HepG2 (cell line): ENCODE results near the gene TMEM200A. TPM values are rescaled to one million over a fixed set of nuclear protein-coding genes. Genes with fewer than 3 reads are reported as not detected.
A peak's percentile ranks its signal among the peaks of the same experiment; 100 is the strongest.

Experiments used
- ATAC-seq: fragments of 200-7000 bp; cut with Tn5 transposase; 3 replicates; pipeline ENCODE4 v1.9.1; 2020; ENCODE audit warnings: mild to moderate bottlenecking, moderate library complexity
- BruUV-seq: library from RNA; stranded (reverse); fragments of 400-500 nt; replicated peaks from 2 replicates; lab custom pipeline; 2021; lab: Mats Ljungman, UMichigan
- CTCF ChIA-PET: fragments of 300-600 bp; formaldehyde crosslinking; extraction: SDS; loops from one replicate; lab custom pipeline; 2021; ENCODE audit warnings: low total read pairs, inconsistent platforms, low intra/inter-chr PET ratio; lab: Yijun Ruan, JAX
- POLR2A ChIA-PET: fragments of 350-600 bp; sonication (Branson Sonifier 250); formaldehyde crosslinking; loops from one replicate; lab custom pipeline; 2020; ENCODE audit warnings: antibody characterized with exemption, inconsistent platforms; lab: Yijun Ruan, JAX
- DNase-seq: peaks from one replicate; pipeline ENCODE4 v3.0.0-alpha.2; 2015; ENCODE audit warnings: low spot score
- FAIRE-seq: peaks from 3 replicates; lab custom pipeline; 2011; peaks lifted over from hg19 to GRCh38; lab: Jason Lieb, UNC
- H2AFZ ChIP-seq: one replicate; pipeline ENCODE4 v1.6.1; 2011; ENCODE audit warnings: low read length, inconsistent platforms
- H3K27ac ChIP-seq: fragments of 300-600 bp; 3 replicates; pipeline ENCODE4 v1.8.0; 2011; ENCODE audit warnings: mixed run types, mild to moderate bottlenecking, mixed read lengths, low read length, inconsistent platforms; ENCODE audit not compliant: insufficient read depth; ENCODE audit errors: extremely low read length
- H3K27me3 ChIP-seq, 2 experiments: fragments of 200-600 bp in 1 of 2; 2 replicates in 1 of 2; 3 replicates in 1 of 2; pipeline versions ENCODE4 v1.6.0 to v1.8.0; 2011; ENCODE audit warnings: low read length in 2 of 2, mild to moderate bottlenecking in 2 of 2, moderate library complexity in 2 of 2, inconsistent platforms in 1 of 2; ENCODE audit not compliant: insufficient read depth in 2 of 2, control insufficient read depth in 1 of 2
- H3K36me3 ChIP-seq, 2 experiments: fragments of 200-600 bp in 1 of 2; replicated peaks in 1 of 2; 2 replicates in 1 of 2; 3 replicates in 1 of 2; pipeline versions ENCODE4 v1.5.1 to v1.8.0; 2011; ENCODE audit warnings: low read length in 2 of 2, inconsistent platforms in 1 of 2; ENCODE audit not compliant: insufficient read depth in 2 of 2, control insufficient read depth in 1 of 2
- H3K4me1 ChIP-seq: 2 replicates; pipeline ENCODE4 v1.5.1; 2012; ENCODE audit warnings: low read length, inconsistent platforms; ENCODE audit not compliant: insufficient read depth
- H3K4me2 ChIP-seq: 2 replicates; pipeline ENCODE4 v1.6.0; 2011; ENCODE audit warnings: low read depth, low read length, inconsistent platforms
- H3K4me3 ChIP-seq, 3 experiments: fragments of 200-600 bp in 1 of 3; sonication (generic), shearing (Covaris generic) in 1 of 3; replicated peaks in 1 of 3; 2 replicates each; pipeline ENCODE4 v1.5.1; 2011 to 2016; ENCODE audit warnings: low read length in 3 of 3, inconsistent platforms in 2 of 3, low read depth in 2 of 3, mild to moderate bottlenecking in 2 of 3, control low read depth in 1 of 3, mixed read lengths in 1 of 3; ENCODE audit not compliant: insufficient read depth in 1 of 3
- H3K79me2 ChIP-seq: one replicate; pipeline ENCODE4 v1.6.1; 2011; ENCODE audit warnings: low read length, inconsistent platforms; ENCODE audit not compliant: insufficient read depth
- H3K9ac ChIP-seq: 2 replicates; pipeline ENCODE4 v1.6.0; 2011; ENCODE audit warnings: mild to moderate bottlenecking, low read depth, low read length, inconsistent platforms; ENCODE audit not compliant: insufficient read depth
- H3K9me3 ChIP-seq: 2 replicates; pipeline ENCODE4 v1.5.1; 2012; ENCODE audit warnings: mild to moderate bottlenecking, low read length
- H4K20me1 ChIP-seq: 2 replicates; pipeline ENCODE4 v1.6.0; 2011; ENCODE audit warnings: inconsistent platforms, mild to moderate bottlenecking, low read length, moderate library complexity; ENCODE audit not compliant: insufficient read depth
- CEBPB ChIP-seq: IDR thresholded peaks from 2 replicates; pipeline ENCODE4 v1.6.1; 2011; ENCODE audit warnings: low read depth, low read length, improper control_type of control experiment, borderline replicate concordance
- MLLT10 ChIP-seq: sonication (generic); formaldehyde crosslinking; IDR thresholded peaks from 2 replicates; pipeline ENCODE4 v1.4.0; 2020; ENCODE audit warnings: missing genetic modification reagents
- RERE ChIP-seq: IDR thresholded peaks from 2 replicates; pipeline ENCODE4 v1.6.1; 2016; ENCODE audit warnings: low read depth, missing genetic modification reagents, missing compliant biosample characterization
- SMAD1 ChIP-seq: sonication (generic); formaldehyde crosslinking; IDR thresholded peaks from 2 replicates; pipeline ENCODE4 v1.4.0; 2020; ENCODE audit warnings: missing genetic modification reagents, low read depth, mild to moderate bottlenecking, borderline replicate concordance
- YEATS4 ChIP-seq: sonication (generic); formaldehyde crosslinking; IDR thresholded peaks from 2 replicates; pipeline ENCODE4 v1.4.0; 2020; ENCODE audit warnings: missing genetic modification reagents, borderline replicate concordance
- ZSCAN29 ChIP-seq: sonication (generic); formaldehyde crosslinking; conservative IDR thresholded peaks from 2 replicates; pipeline ENCODE4 v1.4.0; 2020; ENCODE audit warnings: mild to moderate bottlenecking, missing genetic modification reagents
- WGBS: methylation state at CpG from one replicate; pipeline ENCODE4 v1.1.6; 2017; ENCODE audit warnings: low lambda C conversion rate; 5-methylcytosine and 5-hydroxymethylcytosine counted together
- in situ Hi-C: cut with HindIII; loops from 2 replicates; pipeline ENCODE4 v1.10.0; 2017; ENCODE audit warnings: low pct_unique_long_range_greater_than_20kb; ENCODE audit not compliant: extremely low pct_ligation_motif_present
- intact Hi-C: fragments of 100-400 bp; cut with micrococcal nuclease; formaldehyde crosslinking; loops from one replicate; pipeline ENCODE4 v1.10.0; 2022; ENCODE audit not compliant: unreplicated experiment
- polyA plus RNA-seq, 8 experiments: library from polyadenylated mRNA; depleted of rRNA in 3 of 8; stranded (reverse) in 7 of 8; unstranded in 1 of 8; fragments of >200 nt; fragmentation: Illumina TruSeq in 4 of 8; extraction: Trizol in 4 of 8; gene quantifications; 2 replicates each; pipeline versions ENCODE4 v1.2.1 to v1.2.3, GENCODE V29; 2011 to 2016; ENCODE audit warnings: low read depth in 4 of 8, missing spikeins in 1 of 8, mixed read lengths in 1 of 8; ENCODE audit not compliant: insufficient read depth in 1 of 8
- total RNA-seq, 5 experiments: library from RNA; depleted of rRNA; stranded (reverse); fragments of >200 nt; fragmentation: Illumina TruSeq; extraction: Trizol; gene quantifications; 2 replicates each; pipeline ENCODE4 v1.2.3, GENCODE V29; 2016; ENCODE audit warnings: low read depth in 1 of 5
- TF ChIP-seq, protein P1 (sequence below): sonication (generic); formaldehyde crosslinking; IDR thresholded peaks from 2 replicates; pipeline ENCODE4 v1.4.0; 2020; ENCODE audit warnings: missing genetic modification reagents, borderline replicate concordance
- TF ChIP-seq, protein P2 (sequence below): sonication (generic); formaldehyde crosslinking; IDR thresholded peaks from 2 replicates; pipeline ENCODE4 v1.8.1; 2023; ENCODE audit warnings: mild to moderate bottlenecking, missing genetic modification reagents, borderline replicate concordance

Gene TMEM200A
- total and polyA plus RNA-seq, 2 of the 13 experiments (the other 11 are each of a cell fraction or from before 2014, with no cell fraction given), result 0.34 TPM; not detected in 1

DNA sequence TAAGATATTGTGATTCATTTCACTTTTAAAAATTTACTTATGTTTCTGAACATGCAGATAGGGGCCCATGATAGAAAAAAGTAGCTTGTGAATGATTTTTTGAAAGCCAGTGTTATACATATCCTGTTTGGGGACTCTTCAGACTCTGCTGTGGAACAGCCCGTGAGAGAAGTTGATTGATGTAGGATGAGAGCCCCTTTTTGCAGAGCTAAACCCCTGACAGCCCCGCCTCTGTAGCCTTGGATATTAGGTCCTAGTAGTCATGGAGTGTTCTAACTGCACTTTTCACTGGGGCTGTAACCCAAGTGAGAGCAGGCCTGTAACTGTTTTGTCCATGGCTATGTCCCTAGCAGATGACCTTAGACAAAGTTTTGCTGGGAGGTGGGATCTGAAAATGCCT is 8.2 kb downstream of the TMEM200A start (continued):
- TF ChIP-seq RERE, result no peak
- TF ChIP-seq MLLT10, result no peak
- TF ChIP-seq ZSCAN29 (CRISPR knock-in tag), result no peak
- no peak for TF ChIP-seq SMAD1
- TF ChIP-seq, protein P1, sequence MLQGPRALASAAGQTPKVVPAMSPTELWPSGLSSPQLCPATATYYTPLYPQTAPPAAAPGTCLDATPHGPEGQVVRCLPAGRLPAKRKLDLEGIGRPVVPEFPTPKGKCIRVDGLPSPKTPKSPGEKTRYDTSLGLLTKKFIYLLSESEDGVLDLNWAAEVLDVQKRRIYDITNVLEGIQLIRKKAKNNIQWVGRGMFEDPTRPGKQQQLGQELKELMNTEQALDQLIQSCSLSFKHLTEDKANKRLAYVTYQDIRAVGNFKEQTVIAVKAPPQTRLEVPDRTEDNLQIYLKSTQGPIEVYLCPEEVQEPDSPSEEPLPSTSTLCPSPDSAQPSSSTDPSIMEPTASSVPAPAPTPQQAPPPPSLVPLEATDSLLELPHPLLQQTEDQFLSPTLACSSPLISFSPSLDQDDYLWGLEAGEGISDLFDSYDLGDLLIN (CRISPR knock-in tag), result no peak
- TF ChIP-seq, protein P2, sequence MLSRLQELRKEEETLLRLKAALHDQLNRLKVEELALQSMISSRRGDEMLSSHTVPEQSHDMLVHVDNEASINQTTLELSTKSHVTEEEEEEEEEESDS (CRISPR knock-in tag), result no peak

- no peaks in the 10 kb centered on the region for H3K79me2 ChIP-seq
- H4K20me1 ChIP-seq, result no peaks in the 10 kb centered on the region
- H3K9ac ChIP-seq, result no peak overlapping the region
- no peaks in the 10 kb centered on the region for H3K9me3 ChIP-seq
- in situ Hi-C loops (no loop called here), intact Hi-C loops (no loop called here)
- no peak overlapping the region for H3K4me2 ChIP-seq
- DNase-seq (no peak), ATAC-seq (no peak), FAIRE-seq (no peak)
- no peak overlapping the region for H3K27ac ChIP-seq
- WGBS, result 23% methylated on average over 1 of the region's 1 CpG
- no peaks in the 10 kb centered on the region for H3K27me3 ChIP-seq
- CTCF ChIA-PET, result no interaction called here
- H3K36me3 ChIP-seq, result no peaks in the 10 kb centered on the region
- no peaks in the 10 kb centered on the region for H3K4me1 ChIP-seq
- H3K4me3 ChIP-seq, result no peak overlapping the region
- no TSS peak for BruUV-seq
- TF ChIP-seq CEBPB (0 out of 2 replicates have a peak, but pooled peaks have one; percentile 13), YEATS4 (no peak)
- POLR2A ChIA-PET, result no interaction called here
- H2AFZ ChIP-seq, result no peak overlapping the region
These were observed 11.1 kb downstream of the TMEM200A start for GRCh38 chr6:130376936-130377335.
